ENCODE results near the gene SPAG8. TPM values are rescaled to one million over a fixed set of nuclear protein-coding genes. Genes with fewer than 3 reads are reported as not detected.

SPAG8 gene
- total RNA-seq, 1 experiment from 2014 or later: 0.50 TPM

DNA sequence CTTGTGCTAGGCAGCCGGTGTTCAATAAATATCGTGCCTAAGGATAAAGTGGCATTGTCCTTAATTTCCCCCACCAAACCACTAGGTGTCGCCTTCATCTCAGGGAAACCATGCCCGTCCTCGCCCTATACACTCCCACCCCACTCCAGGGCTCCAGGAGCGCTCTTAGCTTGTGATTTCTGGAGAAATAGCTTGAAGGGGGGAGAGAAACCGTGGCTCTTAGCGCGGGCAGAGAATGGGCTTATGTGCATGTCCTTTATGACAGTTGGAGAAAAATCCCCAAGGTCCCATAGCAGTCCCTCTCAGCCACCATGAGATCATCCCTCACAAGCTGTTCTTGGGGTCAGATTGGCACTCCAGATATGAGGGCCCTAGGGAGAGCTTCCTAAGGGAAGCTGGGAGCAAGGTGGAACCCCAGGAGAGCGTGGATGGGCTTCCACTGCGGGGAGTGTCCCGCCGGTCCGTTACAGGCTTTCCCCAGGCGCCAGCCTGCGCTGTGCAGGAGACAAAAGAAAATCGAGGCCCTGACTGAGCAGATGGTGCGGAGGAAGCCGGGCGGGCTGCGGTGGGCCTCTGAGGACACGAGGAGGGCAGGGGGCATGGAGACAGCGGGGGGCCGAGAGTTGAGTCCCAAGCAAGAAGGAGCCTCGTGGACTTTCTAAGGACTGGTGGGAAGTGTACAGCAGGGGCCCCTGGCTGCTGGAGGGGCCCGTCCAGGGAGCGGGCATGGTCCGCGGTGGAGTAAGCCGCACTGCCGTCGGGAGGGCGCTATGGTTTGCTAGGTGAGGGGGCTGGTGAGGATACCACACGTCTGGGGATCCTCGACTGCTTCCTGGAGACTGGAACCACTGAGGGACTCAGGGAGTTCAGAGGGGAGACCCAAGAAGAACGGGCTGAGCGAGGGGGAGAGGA lies 21.4 kb downstream of the SPAG8 start:
- Histone ChIP-seq H2BK120ac (ENCODE audit: low read depth, low read length, poor library complexity, severe bottlenecking) (no peak overlapping the region), H3K4me1 (ENCODE audit: insufficient read depth, low read length) (no peaks in the 10 kb centered on the region), H3T11ph (ENCODE audit: low read length) (no peak overlapping the region), H3K79me2 (ENCODE audit: insufficient read depth, low read length) (no peaks in the 10 kb centered on the region), H2BK20ac (ENCODE audit: low read depth, low read length, poor library complexity, severe bottlenecking) (no peak overlapping the region), H2BK5ac (ENCODE audit: insufficient read length, low read length) (no peak overlapping the region), H3K18ac (ENCODE audit: insufficient read length, low read depth, low read length) (peak overlapping the region; percentile 45), H2AK5ac (ENCODE audit: insufficient read length, low read length) (no peak overlapping the region), H3K14ac (ENCODE audit: insufficient read depth, low read length) (peak overlapping the region; percentile 85), H3K9ac (ENCODE audit: extremely low read depth, insufficient read length, low read length) (no peak overlapping the region), H3K23ac (ENCODE audit: insufficient read length, low read depth, low read length) (no peak overlapping the region), H3K27ac (ENCODE audit: insufficient read length, low read depth, low read length) (no peak overlapping the region), H3K56ac (ENCODE audit: insufficient read length, low read depth, low read length) (no peak overlapping the region), H2BK12ac (ENCODE audit: insufficient read length, low read depth, low read length) (no peak overlapping the region), H3K27me3 (ENCODE audit: insufficient read depth, low read length) (no peaks in the 10 kb centered on the region), H2AFZ (ENCODE audit: low read length) (no peak overlapping the region), H3K9me3 (ENCODE audit: control insufficient read depth, low read depth, low read length) (no peaks in the 10 kb centered on the region), H4K20me1 (ENCODE audit: control insufficient read depth, insufficient read depth, insufficient read length) (no peaks in the 10 kb centered on the region), H3K79me1 (ENCODE audit: insufficient read depth, low read depth, low read length, poor library complexity, severe bottlenecking) (no peaks in the 10 kb centered on the region), H2BK15ac (ENCODE audit: low read depth, low read length) (no peak overlapping the region), H3K4me2 (ENCODE audit: insufficient read depth, insufficient read length, low read length) (peak overlapping the region; percentile 66), H3K4ac (ENCODE audit: low read depth, low read length) (no peak overlapping the region), H3K23me2 (ENCODE audit: insufficient read length, low read depth, low read length, poor library complexity, severe bottlenecking) (peaks cover 3% of the 10 kb centered on the region), H4K8ac (replicated peaks; ENCODE audit: insufficient read length, low read depth, low read length) (no peak overlapping the region), H4K91ac (ENCODE audit: insufficient read length, low read depth, low read length) (no peak overlapping the region), H4K5ac (ENCODE audit: insufficient read length, low read depth, low read length) (no peak overlapping the region)
- DNase-seq: peak; percentile 75
- H3K36me3 Mint-ChIP-seq (ENCODE audit: insufficient read depth in 1 of 3, low read depth in 3 of 3): peaks cover 0 to 11% (median 8%) of the 10 kb centered on the region in 3 experiments; a peak in 6 of 7 replicates
- no peaks in the 10 kb centered on the region for H3K9me3 Mint-ChIP-seq
- peaks cover 4% of the 10 kb centered on the region for H3K27me3 Mint-ChIP-seq (ENCODE audit: low read depth)
- H3K4me1 Mint-ChIP-seq: peaks cover 17 to 19% of the 10 kb centered on the region in 2 experiments
- TF ChIP-seq, protein P1, sequence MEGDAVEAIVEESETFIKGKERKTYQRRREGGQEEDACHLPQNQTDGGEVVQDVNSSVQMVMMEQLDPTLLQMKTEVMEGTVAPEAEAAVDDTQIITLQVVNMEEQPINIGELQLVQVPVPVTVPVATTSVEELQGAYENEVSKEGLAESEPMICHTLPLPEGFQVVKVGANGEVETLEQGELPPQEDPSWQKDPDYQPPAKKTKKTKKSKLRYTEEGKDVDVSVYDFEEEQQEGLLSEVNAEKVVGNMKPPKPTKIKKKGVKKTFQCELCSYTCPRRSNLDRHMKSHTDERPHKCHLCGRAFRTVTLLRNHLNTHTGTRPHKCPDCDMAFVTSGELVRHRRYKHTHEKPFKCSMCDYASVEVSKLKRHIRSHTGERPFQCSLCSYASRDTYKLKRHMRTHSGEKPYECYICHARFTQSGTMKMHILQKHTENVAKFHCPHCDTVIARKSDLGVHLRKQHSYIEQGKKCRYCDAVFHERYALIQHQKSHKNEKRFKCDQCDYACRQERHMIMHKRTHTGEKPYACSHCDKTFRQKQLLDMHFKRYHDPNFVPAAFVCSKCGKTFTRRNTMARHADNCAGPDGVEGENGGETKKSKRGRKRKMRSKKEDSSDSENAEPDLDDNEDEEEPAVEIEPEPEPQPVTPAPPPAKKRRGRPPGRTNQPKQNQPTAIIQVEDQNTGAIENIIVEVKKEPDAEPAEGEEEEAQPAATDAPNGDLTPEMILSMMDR (conservative IDR thresholded peaks at IDR 0.05): peak; percentile 89
- peak overlapping the region in 1 of 3 experiments; percentile 64; a peak in 1 of 7 replicates for H3K27ac Mint-ChIP-seq
- peak overlapping the region; percentile 77 to 85 for H3K4me3 Mint-ChIP-seq
- WGBS (ENCODE audit: extremely low coverage, insufficient read length, low lambda C conversion rate): no CpG with 5 or more reads among the region's 37 CpGs

Measured in H9 (cell line).